ENCODE measurements around the gene GK2.

GRCh38 chr4:79395841-79396240, 12.2 kb downstream of the GK2 start:
- TF ChIP-seq POLR2A (IDR thresholded peaks at IDR 0.05; ENCODE audit: low read depth, low read length): no peak
- TF ChIP-seq POLR2AphosphoS5 (IDR thresholded peaks at IDR 0.05; ENCODE audit: low read depth, low read length): no peak
- TF ChIP-seq TAF1 (IDR thresholded peaks at IDR 0.05; ENCODE audit: borderline replicate concordance, low read depth, low read length): no peak

Measured in GM12892 (cell line).